H1 (cell line): ENCODE measurements around the gene PA2G4. TPM values are rescaled to one million over a fixed set of nuclear protein-coding genes. Genes with fewer than 3 reads are reported as not detected.

Experiments
- CTCF ChIA-PET: fragments of 300-600 bp; sonication (Branson Sonifier 250); formaldehyde crosslinking; loops from one replicate; lab custom pipeline; 2021; ENCODE audit not compliant: partially characterized antibody; lab: Charles Lee
- POLR2A ChIA-PET: fragments of 300-600 bp; sonication (Branson Sonifier 250); formaldehyde crosslinking; loops from one replicate; lab custom pipeline; 2021; ENCODE audit warnings: inconsistent platforms; ENCODE audit not compliant: partially characterized antibody; lab: Charles Lee
- DNase-seq, 2 experiments: peaks; one replicate each; pipeline versions ENCODE4 v3.0.0 to v3.0.0-alpha.2; 2010 to 2022; ENCODE audit warnings: low spot score in 2 of 2, low read depth in 1 of 2, mixed read lengths in 1 of 2
- FAIRE-seq: peaks from 2 replicates; lab custom pipeline; 2011; peaks lifted over from hg19 to GRCh38; lab: Jason Lieb, UNC
- H2AFZ ChIP-seq: 2 replicates; pipeline ENCODE4 v1.8.1; 2012; ENCODE audit warnings: low read length, inconsistent platforms
- H2AK5ac ChIP-seq: 2 replicates; pipeline ENCODE4 v1.6.1; 2013; ENCODE audit warnings: low read depth, low read length
- H2BK120ac ChIP-seq: replicated peaks from 2 replicates; pipeline ENCODE3; 2013; ENCODE audit warnings: low read depth, low read length, inconsistent platforms
- H2BK12ac ChIP-seq: 2 replicates; pipeline ENCODE4 v1.6.1; 2013; ENCODE audit warnings: low read depth, low read length
- H2BK15ac ChIP-seq: 2 replicates; pipeline ENCODE4 v1.6.1; 2013; ENCODE audit warnings: low read length
- H2BK20ac ChIP-seq: 2 replicates; pipeline ENCODE4 v1.6.1; 2013; ENCODE audit warnings: low read length
- H2BK5ac ChIP-seq: 2 replicates; pipeline ENCODE4 v1.6.1; 2013; ENCODE audit warnings: low read depth, low read length
- H3K14ac ChIP-seq: 2 replicates; pipeline ENCODE4 v1.6.1; 2013; ENCODE audit warnings: inconsistent platforms; ENCODE audit not compliant: insufficient read length
- H3K18ac ChIP-seq: 2 replicates; pipeline ENCODE4 v1.6.1; 2013; ENCODE audit warnings: low read length; ENCODE audit errors: extremely low read depth
- H3K23ac ChIP-seq: 2 replicates; pipeline ENCODE4 v1.6.1; 2013; ENCODE audit warnings: inconsistent platforms; ENCODE audit not compliant: insufficient read length
- H3K23me2 ChIP-seq: 2 replicates; pipeline ENCODE4 v1.6.1; 2013; ENCODE audit warnings: low read depth, low read length
- H3K27ac ChIP-seq: 2 replicates; pipeline ENCODE4 v1.6.1; 2011; ENCODE audit warnings: low read depth, low read length, inconsistent platforms
- H3K27me3 ChIP-seq, 4 experiments: replicated peaks in 1 of 4; 1 replicate in 1 of 4; 2 replicates in 3 of 4; pipeline versions ENCODE4 v1.6.1 to v1.8.1; 2011 to 2013; ENCODE audit warnings: low read length in 3 of 4, mild to moderate bottlenecking in 3 of 4, inconsistent platforms in 2 of 4, mixed read lengths in 2 of 4, moderate library complexity in 1 of 4; ENCODE audit not compliant: control insufficient read depth in 3 of 4, insufficient read depth in 3 of 4; ENCODE audit errors: extremely low read depth in 1 of 4
- H3K36me3 ChIP-seq, 4 experiments: 2 replicates each; pipeline versions ENCODE4 v1.6.1 to v1.8.1; 2011 to 2013; ENCODE audit warnings: mild to moderate bottlenecking in 4 of 4, low read length in 3 of 4, moderate library complexity in 2 of 4, control low read depth in 1 of 4, inconsistent platforms in 1 of 4; ENCODE audit not compliant: insufficient read depth in 4 of 4, control insufficient read depth in 2 of 4
- H3K4ac ChIP-seq: replicated peaks from 2 replicates; pipeline ENCODE3; 2013; ENCODE audit warnings: low read length, low read depth, mixed read lengths, inconsistent platforms; ENCODE audit not compliant: insufficient read length
- H3K4me1 ChIP-seq, 4 experiments: replicated peaks in 1 of 4; 1 replicate in 1 of 4; 2 replicates in 3 of 4; pipeline versions ENCODE4 v1.6.1 to v1.8.1; 2011 to 2013; ENCODE audit warnings: low read length in 3 of 4, inconsistent platforms in 2 of 4, mixed read lengths in 1 of 4; ENCODE audit not compliant: insufficient read depth in 4 of 4, control insufficient read depth in 3 of 4
- H3K4me2 ChIP-seq, 2 experiments: 2 replicates each; pipeline versions ENCODE4 v1.6.1 to v1.8.1; 2011 to 2013; ENCODE audit warnings: low read depth in 2 of 2, low read length in 2 of 2, control low read depth in 1 of 2, inconsistent platforms in 1 of 2, mild to moderate bottlenecking in 1 of 2; ENCODE audit not compliant: insufficient read depth in 1 of 2
- H3K4me3 ChIP-seq, 4 experiments: fragments of 200-600, 300-600 bp in 1 of 4; sonication (generic), shearing (Covaris generic), sonication (Bioruptor Twin) in 1 of 4; 2 replicates each; pipeline versions ENCODE4 v1.5.1 to v1.8.1; 2011 to 2016; ENCODE audit warnings: low read length in 4 of 4, low read depth in 3 of 4, control low read depth in 2 of 4, inconsistent platforms in 2 of 4, mild to moderate bottlenecking in 2 of 4, mixed read lengths in 1 of 4, moderate library complexity in 1 of 4; ENCODE audit not compliant: insufficient read depth in 2 of 4; ENCODE audit errors: extremely low read depth in 1 of 4
- H3K56ac ChIP-seq: replicated peaks from 2 replicates; pipeline ENCODE3; 2013; ENCODE audit warnings: low read depth, mild to moderate bottlenecking, mixed read lengths, low read length, inconsistent platforms; ENCODE audit not compliant: insufficient read length
- H3K79me1 ChIP-seq: 2 replicates; pipeline ENCODE4 v1.6.1; 2013; ENCODE audit warnings: low read depth, low read length, control low read depth
- H3K79me2 ChIP-seq, 2 experiments: 2 replicates each; pipeline versions ENCODE4 v1.6.1 to v1.8.1; 2012 to 2013; ENCODE audit warnings: low read length in 2 of 2, mild to moderate bottlenecking in 2 of 2, inconsistent platforms in 1 of 2; ENCODE audit not compliant: insufficient read depth in 2 of 2, control insufficient read depth in 1 of 2
- H3K9ac ChIP-seq, 4 experiments: replicated peaks in 1 of 4; 1 replicate in 1 of 4; 2 replicates in 3 of 4; pipeline versions ENCODE4 v1.6.1 to v1.8.1; 2011 to 2013; ENCODE audit warnings: low read depth in 3 of 4, low read length in 3 of 4, control low read depth in 2 of 4, mild to moderate bottlenecking in 2 of 4, moderate library complexity in 2 of 4, inconsistent platforms in 1 of 4; ENCODE audit errors: extremely low read depth in 1 of 4
- H3K9me3 ChIP-seq, 2 experiments: 2 replicates each; pipeline versions ENCODE4 v1.6.1 to v1.8.1; 2012 to 2013; ENCODE audit warnings: mild to moderate bottlenecking in 2 of 2, moderate library complexity in 2 of 2, control low read depth in 1 of 2, inconsistent platforms in 1 of 2, low read depth in 1 of 2, low read length in 1 of 2, mixed read lengths in 1 of 2; ENCODE audit not compliant: insufficient read depth in 2 of 2
- H4K20me1 ChIP-seq, 2 experiments: replicated peaks in 1 of 2; 2 replicates each; pipeline versions ENCODE3 to v1.8.1; 2011 to 2013; ENCODE audit warnings: inconsistent platforms in 2 of 2, low read length in 2 of 2, mild to moderate bottlenecking in 1 of 2; ENCODE audit not compliant: insufficient read depth in 2 of 2, control insufficient read depth in 1 of 2
- H4K5ac ChIP-seq: 2 replicates; pipeline ENCODE4 v1.6.1; 2013; ENCODE audit warnings: low read length, low read depth, mixed read lengths, inconsistent platforms; ENCODE audit not compliant: insufficient read length
- H4K8ac ChIP-seq: 2 replicates; pipeline ENCODE4 v1.8.0; 2013; ENCODE audit warnings: mild to moderate bottlenecking, moderate library complexity, low read length, inconsistent platforms; ENCODE audit not compliant: insufficient read depth; ENCODE audit errors: extremely low read depth
- H4K91ac ChIP-seq: replicated peaks from 2 replicates; pipeline ENCODE3; 2013; ENCODE audit warnings: low read length, mixed read lengths, inconsistent platforms; ENCODE audit not compliant: insufficient read length
- HDAC6 ChIP-seq: IDR thresholded peaks from one replicate; pipeline ENCODE4 v1.7.1; 2012; ENCODE audit warnings: low read depth, mild to moderate bottlenecking, inconsistent platforms, low read length, moderate library complexity
- KDM4A ChIP-seq: IDR thresholded peaks from one replicate; pipeline ENCODE4 v1.7.1; 2012; ENCODE audit warnings: low read depth, mild to moderate bottlenecking, moderate library complexity, low read length, inconsistent platforms; ENCODE audit not compliant: severe bottlenecking
- RXRA ChIP-seq: IDR thresholded peaks from 2 replicates; pipeline ENCODE4 v1.6.1; 2011; ENCODE audit warnings: low read depth, mild to moderate bottlenecking, low read length, moderate library complexity; ENCODE audit not compliant: insufficient read depth
- WGBS, 2 experiments: shearing (Covaris generic) in 1 of 2; methylation state at CpG; one replicate each; pipeline versions ENCODE4 v1.1.6 to v1.1.7; 2013 to 2015; ENCODE audit warnings: low lambda C conversion rate in 2 of 2, mixed read lengths in 2 of 2, inconsistent platforms in 1 of 2, low coverage in 1 of 2, missing lambda C conversion rate in 1 of 2; ENCODE audit not compliant: insufficient replicate concordance in 2 of 2, insufficient coverage in 1 of 2, insufficient read length in 1 of 2; ENCODE audit errors: extremely low coverage in 1 of 2, missing lambda C conversion rate in 1 of 2; 5-methylcytosine and 5-hydroxymethylcytosine counted together
- polyA plus RNA-seq, 7 experiments: library from polyadenylated mRNA; depleted of rRNA in 3 of 7; stranded (reverse) in 5 of 7; unstranded in 2 of 7; fragments of >200 nt in 5 of 7; fragments of 200-250 nt in 2 of 7; gene quantifications; 1 replicate in 5 of 7; 2 replicates in 1 of 7; 4 replicates in 1 of 7; pipeline versions ENCODE4 v1.2.1 to v1.2.3, GENCODE V29; 2011 to 2013; ENCODE audit warnings: missing spikeins in 2 of 7, mixed read lengths in 2 of 7
- total RNA-seq: library from RNA; stranded (reverse); fragmentation: NEBNext Ultra II Directional; extraction: Animal tissue kit (Norgen Biotek cat#: 25700); gene quantifications from 2 replicates; pipeline ENCODE4 v1.2.1, GENCODE V29; 2021

Gene PA2G4
- total and polyA plus RNA-seq, 2 of the 8 experiments (the other 6 are each of a cell fraction or from before 2014, with no cell fraction given) = 159 to 242 TPM

DNA sequence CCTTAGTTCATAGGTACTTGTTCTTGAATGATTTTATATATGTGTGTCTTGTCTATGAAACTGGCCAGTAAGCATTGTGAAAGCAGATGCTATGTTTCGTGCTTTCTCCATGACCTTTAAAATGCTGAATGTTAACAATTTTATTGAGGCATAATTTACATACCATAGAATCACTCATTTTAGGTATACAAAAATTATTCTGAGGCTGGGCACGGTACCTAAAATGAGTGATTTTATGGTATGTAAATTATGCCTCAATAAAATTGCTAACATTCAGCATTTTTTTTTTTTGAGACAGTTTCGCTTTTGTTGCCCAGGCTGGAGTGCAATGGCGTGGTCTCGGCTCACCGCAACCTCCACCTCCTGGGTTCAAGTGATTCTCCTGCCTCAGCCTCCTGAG, 30.5 kb downstream of the PA2G4 start:
- Histone ChIP-seq H3K27me3 (no peaks in the 10 kb centered on the region), H4K8ac (no peak overlapping the region), H3K14ac (no peak overlapping the region), H2BK12ac (no peak overlapping the region), H3K79me1 (no peaks in the 10 kb centered on the region), H3K4me2 (no peak overlapping the region), H3K18ac (no peak overlapping the region), H3K4me3 (no peak overlapping the region), H2BK5ac (no peak overlapping the region), H3K9ac (no peak overlapping the region), H3K4me1 (no peaks in the 10 kb centered on the region), H3K79me2 (peaks cover 0 to 5% of the 10 kb centered on the region in 2 experiments; a peak in 1 of 4 replicates), H3K27ac (no peak overlapping the region), H3K9me3 (no peaks in the 10 kb centered on the region; a peak in 1 of 4 replicates), H4K5ac (no peak overlapping the region), H3K4ac (no peak overlapping the region), H2BK120ac (no peak overlapping the region), H3K36me3 (peaks cover 25 to 79% (median 63%) of the 10 kb centered on the region in 4 experiments), H2BK20ac (no peak overlapping the region), H2AFZ (no peak overlapping the region), H2AK5ac (no peak overlapping the region), H4K91ac (no peak overlapping the region), H4K20me1 (no peaks in the 10 kb centered on the region), H3K23me2 (no peaks in the 10 kb centered on the region), H3K56ac (no peak overlapping the region), H2BK15ac (no peak overlapping the region), H3K23ac (no peak overlapping the region)
- ChIA-PET POLR2A (interaction anchor here (0.9 kb wide), 1 partner anchor 10 kb away, joined by 4 read pairs; no protein-coding TSS in a partner anchor), CTCF (interaction anchor here (0.6 kb wide), 1 partner anchor 16 kb away, joined by 5 read pairs; no protein-coding TSS in a partner anchor)
- no peak for DNase-seq
- FAIRE-seq = no peak
- WGBS, 2 experiments = 92% methylated on average over 6 of the region's 6 CpGs; no CpG with 5 or more reads in 1 of the 2 experiments
- TF ChIP-seq KDM4A = no peak
- TF ChIP-seq RXRA = no peak
- TF ChIP-seq HDAC6 = no peak
